Testis (tissue), 3 donors: ENCODE results near the gene GIPC3. TPM values are rescaled to one million over a fixed set of nuclear protein-coding genes. Genes with fewer than 3 reads are reported as not detected.

ENCODE experiments used
- DNase-seq: peaks from one replicate; pipeline ENCODE4 v3.0.0-alpha.2; 2019
- H3K27ac ChIP-seq, 2 donors: fragments of 200-600 bp; sonication (generic); one replicate each; pipeline ENCODE4 v1.5.1; 2019
- H3K27me3 ChIP-seq: fragments of 200-600 bp; sonication (generic); one replicate; pipeline ENCODE4 v1.5.1; 2019
- H3K36me3 ChIP-seq: fragments of 200-600 bp; sonication (generic); one replicate; pipeline ENCODE4 v1.5.1; 2017; ENCODE audit warnings: low read depth; ENCODE audit errors: missing control alignments
- H3K4me1 ChIP-seq: fragments of 200-600 bp; sonication (generic); one replicate; pipeline ENCODE4 v1.5.1; 2019
- H3K4me3 ChIP-seq, 2 donors: fragments of 200-600 bp; sonication (generic); one replicate each; pipeline ENCODE4 v1.5.1; 2017 to 2019
- H3K9me3 ChIP-seq: fragments of 200-600 bp; sonication (generic); one replicate; pipeline ENCODE4 v1.5.1; 2017
- CTCF ChIP-seq, 3 experiments: fragments of 450-650 bp in 2 of 3; fragments of 200-600 bp in 1 of 3; sonication (generic) in 1 of 3; IDR thresholded peaks; one replicate each; pipeline ENCODE4 v1.5.1; 2016 to 2019; ENCODE audit warnings: antibody characterized with exemption in 3 of 3, mild to moderate bottlenecking in 2 of 3, moderate library complexity in 1 of 3
- POLR2A ChIP-seq: fragments of 450-650 bp; IDR thresholded peaks from one replicate; pipeline ENCODE4 v1.6.1; 2017; ENCODE audit warnings: antibody characterized with exemption, mild to moderate bottlenecking, moderate library complexity
- WGBS, 2 donors: methylation state at CpG; one replicate each; pipeline ENCODE4 v1.1.5; 2018; 5-methylcytosine and 5-hydroxymethylcytosine counted together
- intact Hi-C: fragments of 100-400 bp; cut with DNase I; formaldehyde crosslinking; loops from one replicate; pipeline ENCODE4 v1.15.1; 2023; ENCODE audit warnings: low total_unique reads
- polyA plus RNA-seq: library from polyadenylated mRNA; stranded (reverse); fragments of 350-450 nt; fragmentation: Illumina TruSeq; extraction: RNeasy Lipid Tissue Mini Kit (QIAGEN cat#74804); gene quantifications from one replicate; pipeline ENCODE4 v1.2.3, GENCODE V29; 2014; ENCODE audit warnings: low read depth, low replicate concordance; ENCODE audit not compliant: insufficient read depth
- total RNA-seq, 2 donors: library from RNA; depleted of rRNA; stranded (reverse); fragments of >200 nt; gene quantifications; one replicate each; pipeline ENCODE4 v1.2.3, GENCODE V29; 2016

The GIPC3 gene
- total and polyA plus RNA-seq, 3 donors from 2014 or later = 0.50 to 1.5 (median 0.87) TPM

GRCh38 chr19:3608079-3608641, 22.9 kb downstream of the GIPC3 start:
- H3K27ac ChIP-seq = peak overlapping the region in 1 of 2 donors; percentile 54
- TF ChIP-seq POLR2A = no peak
- TF ChIP-seq CTCF (IDR thresholded peaks at IDR 0.05) = no peak
- H3K9me3 ChIP-seq = no peaks in the 10 kb centered on the region
- intact Hi-C loops = no loop called here
- 36 to 41% methylated on average over 3 of the region's 3 CpGs for WGBS, 2 donors
- H3K36me3 ChIP-seq = no peaks in the 10 kb centered on the region
- peaks cover 34% of the 10 kb centered on the region for H3K4me1 ChIP-seq
- H3K27me3 ChIP-seq = no peaks in the 10 kb centered on the region
- DNase-seq = no peak
- no peak overlapping the region for H3K4me3 ChIP-seq

- Histone ChIP-seq H3K4me3 (no peak overlapping the region), H3K36me3 (no peaks in the 10 kb centered on the region), H3K9me3 (no peaks in the 10 kb centered on the region), H3K27ac (peak overlapping the region; percentile 7 to 54), H3K4me1 (peaks cover 34% of the 10 kb centered on the region), H3K27me3 (no peaks in the 10 kb centered on the region)
- 62 to 80% methylated on average over 10 to 19 of the region's 21 CpGs for WGBS, 2 donors
- intact Hi-C loops = no loop called here
- no peak for TF ChIP-seq CTCF (IDR thresholded peaks at IDR 0.05)
- TF ChIP-seq POLR2A = no peak
- DNase-seq = no peak
Observed at GRCh38 chr19:3608750-3609322, 23.6 kb downstream of the GIPC3 start.

GRCh38 chr19:3609779-3610719, 24.8 kb downstream of the GIPC3 start:
- Histone ChIP-seq H3K36me3 (no peaks in the 10 kb centered on the region), H3K4me3 (no peak overlapping the region), H3K9me3 (no peaks in the 10 kb centered on the region), H3K27me3 (no peaks in the 10 kb centered on the region), H3K27ac (peak overlapping the region; percentile 40 to 58), H3K4me1 (peaks cover 34% of the 10 kb centered on the region)
- TF ChIP-seq CTCF (IDR thresholded peaks at IDR 0.05) (no peak), POLR2A (no peak)
- whole genome bisulfite sequencing, 2 donors = 55 to 73% methylated on average over 11 to 24 of the region's 24 CpGs
- intact Hi-C loops = loop anchor here (10.0 kb wide), 1 partner anchor 55 kb away; the partner anchor contains the start of gene MFSD12
- no peak for DNase-seq

GRCh38 chr19:3610745-3611717, 25.8 kb downstream of the GIPC3 start:
- WGBS, 2 donors = 75 to 83% methylated on average over 9 to 41 of the region's 41 CpGs
- Histone ChIP-seq H3K4me1 (peaks cover 33% of the 10 kb centered on the region), H3K27ac (peak overlapping the region; percentile 40 to 58), H3K27me3 (no peaks in the 10 kb centered on the region), H3K36me3 (no peaks in the 10 kb centered on the region), H3K4me3 (no peak overlapping the region), H3K9me3 (no peaks in the 10 kb centered on the region)
- TF ChIP-seq CTCF (IDR thresholded peaks at IDR 0.05) (no peak), POLR2A (no peak)
- DNase-seq = no peak
- intact Hi-C loops = loop anchor here (10.0 kb wide), 1 partner anchor 56 kb away; the partner anchor contains the start of gene MFSD12
